Measurements from ENCODE around the gene ARID3B. TPM values are rescaled to one million over a fixed set of nuclear protein-coding genes. Genes with fewer than 3 reads are reported as not detected.

Gene ARID3B, protein sequence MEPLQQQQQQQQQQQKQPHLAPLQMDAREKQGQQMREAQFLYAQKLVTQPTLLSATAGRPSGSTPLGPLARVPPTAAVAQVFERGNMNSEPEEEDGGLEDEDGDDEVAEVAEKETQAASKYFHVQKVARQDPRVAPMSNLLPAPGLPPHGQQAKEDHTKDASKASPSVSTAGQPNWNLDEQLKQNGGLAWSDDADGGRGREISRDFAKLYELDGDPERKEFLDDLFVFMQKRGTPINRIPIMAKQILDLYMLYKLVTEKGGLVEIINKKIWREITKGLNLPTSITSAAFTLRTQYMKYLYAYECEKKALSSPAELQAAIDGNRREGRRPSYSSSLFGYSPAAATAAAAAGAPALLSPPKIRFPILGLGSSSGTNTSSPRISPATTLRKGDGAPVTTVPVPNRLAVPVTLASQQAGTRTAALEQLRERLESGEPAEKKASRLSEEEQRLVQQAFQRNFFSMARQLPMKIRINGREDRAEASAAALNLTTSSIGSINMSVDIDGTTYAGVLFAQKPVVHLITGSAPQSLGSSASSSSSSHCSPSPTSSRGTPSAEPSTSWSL
- 71.5 TPM for polyA plus RNA-seq (2013, experiment 1 of 2)
- 58.5 TPM for polyA plus RNA-seq (2013, experiment 2 of 2)

DNA sequence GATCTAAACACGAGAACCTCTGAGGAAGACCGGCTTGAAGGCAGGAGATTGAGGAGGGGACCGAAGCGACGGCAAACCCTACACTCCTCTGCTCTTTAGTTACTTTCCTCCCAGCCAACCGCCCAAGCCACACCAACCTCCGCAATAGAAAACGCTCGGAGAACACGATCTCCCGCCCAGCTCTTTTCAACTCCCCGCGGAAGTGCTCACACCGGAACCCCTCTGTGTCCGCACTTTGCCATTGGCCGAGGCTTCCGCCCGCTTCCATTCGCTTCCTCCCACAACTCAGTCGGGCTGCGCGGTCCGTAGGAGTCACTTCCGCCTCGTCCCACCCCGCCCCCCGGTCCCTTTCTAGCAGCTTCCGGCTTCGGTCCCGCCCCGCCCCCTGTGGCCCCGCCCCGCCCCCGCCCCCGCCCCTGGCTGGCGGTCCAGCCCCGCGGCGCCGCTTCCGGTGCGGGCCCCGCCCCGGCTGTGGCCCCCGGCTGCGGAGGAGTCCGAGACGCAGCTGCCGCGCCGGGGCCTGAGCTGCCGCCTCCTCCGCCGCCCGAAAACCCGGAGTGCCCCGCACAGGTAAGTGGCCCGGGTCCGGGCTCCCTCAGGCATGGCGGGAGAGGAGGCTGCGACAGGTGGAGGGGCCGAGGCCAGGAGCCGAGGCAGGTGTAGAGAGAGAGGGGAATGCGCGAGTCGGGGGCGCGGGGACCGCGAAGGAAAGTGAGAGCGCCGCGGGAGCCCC, at the start of gene ARID3B:
Gene ARID3B (plus strand): TSS at position 460 of the 733 bp plus-strand sequence. CDS start 2,717 bp downstream, outside the sequence.
- WGBS, 2 experiments (ENCODE audit: insufficient coverage in 2 of 2): 1 to 2% methylated on average over 15 to 44 of the region's 73 CpGs
- Histone ChIP-seq H3K4me3 (ENCODE audit: extremely low read depth, insufficient read depth, low read length, poor library complexity, severe bottlenecking) (peak within 1 kb of the TSS; percentile 100), H3K4me1 (ENCODE audit: control insufficient read depth, insufficient read depth, low read length, poor library complexity, severe bottlenecking) (peaks cover 14% of the 10 kb centered on the region)

DNA sequence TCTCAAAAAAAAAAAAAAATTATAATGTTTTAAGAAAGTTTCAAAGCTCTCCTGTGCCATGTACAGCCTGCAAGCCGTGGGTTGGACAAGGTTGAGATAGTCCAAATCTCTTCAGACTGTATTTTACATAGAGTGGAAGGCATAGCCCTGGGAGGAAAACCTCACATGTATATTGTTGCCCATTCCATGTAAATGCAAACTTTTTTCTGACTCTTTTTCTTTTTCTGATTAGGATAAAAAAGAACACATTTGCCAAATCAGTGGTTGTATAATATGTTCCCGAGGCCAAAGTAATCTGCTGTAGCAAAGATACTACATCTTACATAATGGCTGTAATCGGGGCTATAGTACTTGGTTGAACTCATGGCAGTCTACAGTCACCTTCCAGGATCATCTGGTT, 44.4 kb upstream of the ARID3B start:
- WGBS, 2 experiments (ENCODE audit: insufficient coverage in 2 of 2): 83 to 100% methylated on average over 1 of the region's 3 CpGs
- H3K27ac ChIP-seq (ENCODE audit: low read depth, low read length, severe bottlenecking): no peak overlapping the region
- no peaks in the 10 kb centered on the region for H3K9me3 ChIP-seq (ENCODE audit: control insufficient read depth, low read length)
- peaks cover 6% of the 10 kb centered on the region for H3K36me3 ChIP-seq (ENCODE audit: control insufficient read depth, insufficient read depth, low read length)
- no peaks in the 10 kb centered on the region for H3K4me1 ChIP-seq (ENCODE audit: control insufficient read depth, insufficient read depth, low read length, poor library complexity, severe bottlenecking)
- H3K4me3 ChIP-seq (ENCODE audit: extremely low read depth, insufficient read depth, low read length, poor library complexity, severe bottlenecking): no peak overlapping the region

More for the DNA sequence above, at the start of gene ARID3B:
- Histone ChIP-seq H3K27ac (ENCODE audit: low read depth, low read length, severe bottlenecking) (peak within 1 kb of the TSS; percentile 87), H3K36me3 (ENCODE audit: control insufficient read depth, insufficient read depth, low read length) (peaks cover 22% of the 10 kb centered on the region), H3K9me3 (ENCODE audit: control insufficient read depth, low read length) (no peaks in the 10 kb centered on the region)

- no peak overlapping the region for H3K27ac ChIP-seq (ENCODE audit: low read depth, low read length, severe bottlenecking)
- WGBS, 2 experiments (ENCODE audit: insufficient coverage in 2 of 2): 95% methylated on average over 2 of the region's 2 CpGs; no CpG with 5 or more reads in 1 of the 2 experiments
These were observed 43.4 kb upstream of the ARID3B start for GRCh38 chr15:74497584-74497983.

DNA sequence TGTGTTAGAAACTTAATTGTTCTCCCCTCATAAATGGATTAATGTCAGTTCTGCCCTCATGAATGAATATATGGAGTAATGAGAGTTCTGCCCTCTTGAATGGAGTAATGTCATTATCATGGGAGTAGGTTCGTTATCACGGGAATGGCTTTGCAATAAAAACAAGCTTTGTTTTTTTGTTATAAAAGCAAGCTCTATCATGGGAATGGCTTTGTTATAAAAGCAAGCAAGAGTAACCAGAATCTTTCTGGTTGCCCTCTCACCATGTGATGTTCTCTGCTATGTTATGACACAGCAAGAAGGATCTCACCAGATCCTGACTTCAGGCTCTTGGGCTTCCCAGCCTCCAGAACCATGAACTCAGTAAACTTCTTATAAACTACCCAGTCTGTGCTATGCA, 41.7 kb upstream of the ARID3B start:
- 89 to 100% methylated on average over 2 of the region's 2 CpGs for WGBS, 2 experiments (ENCODE audit: insufficient coverage in 2 of 2)
- Histone ChIP-seq H3K4me1 (ENCODE audit: control insufficient read depth, insufficient read depth, low read length, poor library complexity, severe bottlenecking) (no peaks in the 10 kb centered on the region), H3K9me3 (ENCODE audit: control insufficient read depth, low read length) (no peaks in the 10 kb centered on the region), H3K27ac (ENCODE audit: low read depth, low read length, severe bottlenecking) (no peak overlapping the region), H3K4me3 (ENCODE audit: extremely low read depth, insufficient read depth, low read length, poor library complexity, severe bottlenecking) (no peak overlapping the region), H3K36me3 (ENCODE audit: control insufficient read depth, insufficient read depth, low read length) (peaks cover 12% of the 10 kb centered on the region)

More at GRCh38 chr15:74497584-74497983, 43.4 kb upstream of the ARID3B start:
- H3K36me3 ChIP-seq (ENCODE audit: control insufficient read depth, insufficient read depth, low read length): peaks cover 12% of the 10 kb centered on the region
- no peaks in the 10 kb centered on the region for H3K4me1 ChIP-seq (ENCODE audit: control insufficient read depth, insufficient read depth, low read length, poor library complexity, severe bottlenecking)
- no peaks in the 10 kb centered on the region for H3K9me3 ChIP-seq (ENCODE audit: control insufficient read depth, low read length)
- H3K4me3 ChIP-seq (ENCODE audit: extremely low read depth, insufficient read depth, low read length, poor library complexity, severe bottlenecking): no peak overlapping the region

- peaks cover 12% of the 10 kb centered on the region for H3K36me3 ChIP-seq (ENCODE audit: control insufficient read depth, insufficient read depth, low read length)
- H3K9me3 ChIP-seq (ENCODE audit: control insufficient read depth, low read length): no peaks in the 10 kb centered on the region
- 83 to 100% methylated on average over 2 of the region's 2 CpGs for WGBS, 2 experiments (ENCODE audit: insufficient coverage in 2 of 2)
- H3K4me3 ChIP-seq (ENCODE audit: extremely low read depth, insufficient read depth, low read length, poor library complexity, severe bottlenecking): no peak overlapping the region
- H3K4me1 ChIP-seq (ENCODE audit: control insufficient read depth, insufficient read depth, low read length, poor library complexity, severe bottlenecking): no peaks in the 10 kb centered on the region
- H3K27ac ChIP-seq (ENCODE audit: low read depth, low read length, severe bottlenecking): no peak overlapping the region
These were observed 40.6 kb upstream of the ARID3B start for GRCh38 chr15:74500401-74500800.

DNA sequence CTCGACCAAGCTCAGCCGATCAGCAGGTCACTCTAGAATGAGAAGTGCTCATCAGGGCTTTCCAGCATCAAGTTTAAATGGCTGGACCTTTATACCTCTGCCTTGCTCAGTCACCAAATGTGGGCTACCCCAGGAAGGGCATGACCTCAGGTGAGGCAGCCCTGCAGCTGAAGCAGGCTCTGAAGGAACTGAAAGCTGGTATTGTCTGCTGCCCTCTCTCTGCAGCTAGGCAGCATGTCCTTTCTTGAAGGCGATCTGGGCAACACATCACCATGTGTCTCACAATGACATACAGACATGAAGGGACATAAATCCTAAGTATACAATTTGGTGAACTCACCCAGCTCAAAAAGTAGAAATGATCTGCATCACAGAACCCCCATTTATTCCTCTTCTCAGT, 38.7 kb upstream of the ARID3B start:
- H3K9me3 ChIP-seq (ENCODE audit: control insufficient read depth, low read length): no peaks in the 10 kb centered on the region
- H3K36me3 ChIP-seq (ENCODE audit: control insufficient read depth, insufficient read depth, low read length): peaks cover 12% of the 10 kb centered on the region
- H3K4me3 ChIP-seq (ENCODE audit: extremely low read depth, insufficient read depth, low read length, poor library complexity, severe bottlenecking): no peak overlapping the region
- no peaks in the 10 kb centered on the region for H3K4me1 ChIP-seq (ENCODE audit: control insufficient read depth, insufficient read depth, low read length, poor library complexity, severe bottlenecking)
- H3K27ac ChIP-seq (ENCODE audit: low read depth, low read length, severe bottlenecking): no peak overlapping the region
- 89 to 93% methylated on average over 2 to 3 of the region's 3 CpGs for WGBS, 2 experiments (ENCODE audit: insufficient coverage in 2 of 2)

DNA sequence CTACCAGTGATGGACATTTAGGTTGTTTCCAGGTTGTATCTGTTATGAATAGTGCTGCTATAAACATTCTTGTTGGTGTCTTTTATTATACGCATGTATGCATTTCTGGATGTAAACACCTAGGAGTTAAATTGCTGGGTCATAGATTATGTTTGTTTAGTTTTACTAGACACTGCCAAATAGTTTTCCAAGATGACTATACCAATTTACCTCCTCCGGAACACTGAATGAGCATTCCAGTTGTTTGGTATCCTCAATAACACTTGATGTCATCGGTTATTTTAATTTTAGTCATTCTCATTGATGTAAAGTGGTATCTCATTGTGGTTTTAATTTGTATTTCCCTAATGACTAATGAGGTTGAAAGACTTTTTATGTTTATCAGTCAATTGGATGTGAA, 36.6 kb upstream of the ARID3B start:
- H3K36me3 ChIP-seq (ENCODE audit: control insufficient read depth, insufficient read depth, low read length): peaks cover 8% of the 10 kb centered on the region
- H3K9me3 ChIP-seq (ENCODE audit: control insufficient read depth, low read length): no peaks in the 10 kb centered on the region
- H3K4me1 ChIP-seq (ENCODE audit: control insufficient read depth, insufficient read depth, low read length, poor library complexity, severe bottlenecking): no peaks in the 10 kb centered on the region
- no peak overlapping the region for H3K27ac ChIP-seq (ENCODE audit: low read depth, low read length, severe bottlenecking)
- no peak overlapping the region for H3K4me3 ChIP-seq (ENCODE audit: extremely low read depth, insufficient read depth, low read length, poor library complexity, severe bottlenecking)
- 100% methylated on average over 1 of the region's 3 CpGs for WGBS, 2 experiments (ENCODE audit: insufficient coverage in 2 of 2)

DNA sequence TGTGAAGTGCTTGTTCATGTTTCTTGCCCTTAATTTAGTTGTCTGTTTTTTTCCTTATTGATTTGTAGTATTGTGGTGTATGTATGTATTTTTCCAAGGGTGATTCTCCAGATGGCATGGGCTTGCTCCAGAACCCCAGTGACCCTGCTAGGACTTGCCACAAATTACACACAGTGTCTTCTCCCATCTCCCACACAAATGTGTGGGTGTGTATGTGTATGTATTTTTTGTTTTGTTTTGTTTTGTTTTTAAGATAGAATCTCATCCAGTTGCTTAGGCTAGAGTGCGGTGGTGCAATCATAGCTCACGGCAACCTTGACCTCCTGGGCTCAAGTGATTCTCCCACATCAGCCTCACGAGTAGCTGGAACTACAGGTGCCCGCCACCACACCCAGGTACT, 36.2 kb upstream of the ARID3B start:
- H3K4me1 ChIP-seq (ENCODE audit: control insufficient read depth, insufficient read depth, low read length, poor library complexity, severe bottlenecking): no peaks in the 10 kb centered on the region
- no peaks in the 10 kb centered on the region for H3K9me3 ChIP-seq (ENCODE audit: control insufficient read depth, low read length)
- peaks cover 8% of the 10 kb centered on the region for H3K36me3 ChIP-seq (ENCODE audit: control insufficient read depth, insufficient read depth, low read length)
- WGBS, 2 experiments (ENCODE audit: insufficient coverage in 2 of 2): 97% methylated on average over 3 to 4 of the region's 4 CpGs
- H3K4me3 ChIP-seq (ENCODE audit: extremely low read depth, insufficient read depth, low read length, poor library complexity, severe bottlenecking): no peak overlapping the region
- no peak overlapping the region for H3K27ac ChIP-seq (ENCODE audit: low read depth, low read length, severe bottlenecking)

- no peaks in the 10 kb centered on the region for H3K4me1 ChIP-seq (ENCODE audit: control insufficient read depth, insufficient read depth, low read length, poor library complexity, severe bottlenecking)
- peaks cover 8% of the 10 kb centered on the region for H3K36me3 ChIP-seq (ENCODE audit: control insufficient read depth, insufficient read depth, low read length)
- 98% methylated on average over 6 of the region's 6 CpGs for WGBS, 2 experiments (ENCODE audit: insufficient coverage in 2 of 2)
- H3K9me3 ChIP-seq (ENCODE audit: control insufficient read depth, low read length): no peaks in the 10 kb centered on the region
- H3K4me3 ChIP-seq (ENCODE audit: extremely low read depth, insufficient read depth, low read length, poor library complexity, severe bottlenecking): no peak overlapping the region
- H3K27ac ChIP-seq (ENCODE audit: low read depth, low read length, severe bottlenecking): no peak overlapping the region
These were observed 35.0 kb upstream of the ARID3B start for GRCh38 chr15:74505837-74506514.

GRCh38 chr15:74506515-74506840, 34.5 kb upstream of the ARID3B start:
- H3K9me3 ChIP-seq (ENCODE audit: control insufficient read depth, low read length): no peaks in the 10 kb centered on the region
- H3K36me3 ChIP-seq (ENCODE audit: control insufficient read depth, insufficient read depth, low read length): peaks cover 8% of the 10 kb centered on the region
- no peak overlapping the region for H3K4me3 ChIP-seq (ENCODE audit: extremely low read depth, insufficient read depth, low read length, poor library complexity, severe bottlenecking)
- WGBS, 2 experiments (ENCODE audit: insufficient coverage in 2 of 2): 100% methylated on average over 2 of the region's 4 CpGs
- no peaks in the 10 kb centered on the region for H3K4me1 ChIP-seq (ENCODE audit: control insufficient read depth, insufficient read depth, low read length, poor library complexity, severe bottlenecking)
- no peak overlapping the region for H3K27ac ChIP-seq (ENCODE audit: low read depth, low read length, severe bottlenecking)

All from mesodermal cell (in vitro differentiated cells).